Stimulated activated CD8-positive, alpha-beta memory T cell treated with anti-CD3 and anti-CD28 coated beads, Interleukin-15, amount 100 ng/mL, for 4 hours (primary cell): ENCODE measurements around the gene ANKRD34A.
"Not testable (repeated sequence)": the region's sequence is repeated elsewhere in the genome, so short reads cannot be mapped to it uniquely, and the experiment has no call there.

Source experiments
- DNase-seq, 2 donors: peaks; one replicate each; pipeline ENCODE4 v3.0.0-alpha.2; 2020; ENCODE audit warnings: low read depth in 2 of 2

The ANKRD34A gene

DNA sequence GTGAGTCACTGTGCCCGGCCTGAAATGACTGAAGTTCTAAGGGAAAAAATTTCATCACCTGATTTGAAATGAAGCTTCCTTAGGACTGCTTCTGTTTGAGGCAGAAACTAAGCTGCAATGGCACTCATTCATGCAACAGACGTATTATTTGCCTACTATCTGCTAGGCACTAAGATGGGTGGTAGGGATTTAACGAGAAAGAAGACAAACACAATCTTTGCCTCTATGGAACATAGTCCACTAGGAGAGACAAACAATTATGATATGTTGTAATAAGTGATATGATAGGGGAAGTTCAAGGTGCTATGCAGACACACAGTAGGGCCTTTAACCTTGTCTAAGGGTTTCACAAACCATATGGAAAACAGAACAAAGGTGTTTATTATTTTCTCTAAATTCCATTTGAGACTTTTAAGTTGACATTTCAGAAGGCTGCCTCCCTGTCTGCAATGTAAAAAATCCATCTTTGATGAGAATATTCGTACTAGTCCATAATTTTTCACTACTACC is 17.8 kb downstream of the ANKRD34A start:
- no peak for DNase-seq

GRCh38 chr1:145944532-145944931 is 19.8 kb downstream of the ANKRD34A start:
- no peak for DNase-seq

- DNase-seq, result no peak
These were observed 21.5 kb downstream of the ANKRD34A start for GRCh38 chr1:145942871-145943270.

DNA sequence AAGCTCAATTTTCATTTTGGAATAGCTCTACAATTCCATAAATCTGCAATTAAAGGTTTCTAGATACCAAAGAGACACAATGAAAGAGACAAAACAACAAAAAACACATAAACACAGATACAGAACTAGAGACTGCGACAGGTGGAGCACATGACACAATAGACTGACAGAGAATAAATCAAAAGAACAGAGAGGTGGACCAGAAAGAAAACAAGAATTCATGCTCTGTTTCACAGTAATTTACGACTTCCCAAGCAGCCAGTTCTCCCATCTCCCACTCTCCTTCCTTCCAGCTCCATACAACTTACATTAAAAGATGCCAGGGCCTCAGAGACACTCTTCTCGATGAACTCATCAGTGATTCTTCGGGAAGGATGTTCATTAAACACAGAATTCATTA is 22.0 kb downstream of the ANKRD34A start:
- no peak for DNase-seq

DNA sequence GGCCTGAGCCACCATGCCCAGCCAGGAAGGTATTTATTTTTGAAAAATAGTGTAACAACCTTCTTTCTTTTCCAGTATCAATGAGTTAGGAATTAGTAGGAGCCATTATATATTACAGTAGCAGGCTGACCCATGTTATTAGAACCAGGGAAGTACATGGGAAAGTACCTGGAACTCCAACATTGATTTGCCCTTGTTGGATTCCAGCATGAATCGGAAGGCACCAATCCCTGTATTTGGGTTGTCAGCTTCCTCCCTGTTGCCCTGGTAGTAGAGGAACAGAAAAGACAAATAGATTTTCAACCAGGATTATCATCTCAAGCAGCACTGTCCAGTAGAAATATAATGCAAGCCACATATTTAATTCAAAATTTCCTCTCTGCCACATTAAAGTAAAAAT is 26.9 kb downstream of the ANKRD34A start:
- no peak for DNase-seq

GRCh38 chr1:145936247-145936646 is 28.1 kb downstream of the ANKRD34A start:
- DNase-seq, result no peak

DNA sequence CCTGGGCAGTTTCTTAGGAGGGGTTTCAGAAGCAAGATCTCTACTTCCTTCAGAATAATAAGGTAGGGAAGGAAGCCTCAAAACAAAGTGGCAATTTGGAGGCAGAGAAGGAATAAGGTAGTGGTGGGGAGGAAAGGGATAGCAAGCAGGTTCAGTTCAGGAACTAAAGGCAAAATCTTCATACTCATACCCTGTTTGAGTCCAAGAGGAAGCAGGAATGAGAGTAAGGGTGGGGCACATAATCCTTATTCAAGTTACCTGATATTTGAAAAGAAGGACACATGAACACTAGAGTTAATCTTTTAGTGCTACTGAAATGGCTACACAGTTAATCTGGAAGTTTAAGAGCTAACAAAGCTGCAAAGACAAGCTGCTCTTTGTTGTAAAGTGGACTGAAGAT is 28.7 kb downstream of the ANKRD34A start:
- no peak for DNase-seq

- peak in 1 of 2 donors; percentile 12 for DNase-seq
These were observed 31.8 kb downstream of the ANKRD34A start for GRCh38 chr1:145932522-145933009.

GRCh38 chr1:145927916-145928643 is 36.3 kb downstream of the ANKRD34A start:
- no peak for DNase-seq

- peak; percentile 82 to 93 for DNase-seq
These were observed 37.1 kb downstream of the ANKRD34A start, which contains the start of gene RBM8A for GRCh38 chr1:145927063-145927886. TSS of gene RBM8A (minus strand) at chr1:145927484. CDS start at chr1:145927426, 58 bp downstream.

DNA sequence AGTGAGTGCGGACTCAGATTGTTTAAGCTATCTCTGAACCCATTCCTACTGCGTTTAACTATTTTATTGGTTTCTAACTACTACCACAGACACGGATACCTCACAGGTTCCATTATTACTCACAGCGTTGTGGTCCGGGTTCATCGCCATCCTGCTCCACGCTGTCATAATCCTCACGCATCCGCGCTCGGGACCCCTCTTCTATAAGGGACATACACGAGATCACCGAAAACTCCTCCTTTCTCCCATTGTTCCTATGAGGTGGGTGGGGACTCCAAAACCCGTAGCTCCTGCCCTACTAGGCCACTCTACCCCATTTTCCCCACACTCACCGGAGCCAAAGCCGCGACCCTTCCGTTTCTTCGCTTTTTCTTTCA is 37.7 kb downstream of the ANKRD34A start:
- DNase-seq, result peak in 1 of 2 donors; percentile 7

DNA sequence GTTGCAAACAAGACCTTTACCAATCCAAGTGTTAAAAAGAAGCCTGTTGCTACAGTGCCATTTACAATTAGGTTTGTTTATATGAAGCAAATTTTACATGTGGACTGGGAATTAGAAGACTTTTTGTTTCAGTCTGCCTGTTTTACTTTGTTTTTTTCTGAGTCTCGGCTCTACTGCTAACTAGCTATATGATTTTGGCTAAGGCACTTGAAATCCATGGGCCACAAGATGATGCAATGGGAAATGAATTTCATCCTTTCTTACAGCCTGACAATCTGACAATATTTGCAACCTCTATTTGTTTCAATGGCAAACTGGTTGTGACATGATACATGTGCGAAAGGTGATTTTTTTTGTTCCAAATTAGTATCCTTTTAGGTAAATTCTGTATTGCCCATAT is 42.1 kb downstream of the ANKRD34A start:
- no peak for DNase-seq

DNA sequence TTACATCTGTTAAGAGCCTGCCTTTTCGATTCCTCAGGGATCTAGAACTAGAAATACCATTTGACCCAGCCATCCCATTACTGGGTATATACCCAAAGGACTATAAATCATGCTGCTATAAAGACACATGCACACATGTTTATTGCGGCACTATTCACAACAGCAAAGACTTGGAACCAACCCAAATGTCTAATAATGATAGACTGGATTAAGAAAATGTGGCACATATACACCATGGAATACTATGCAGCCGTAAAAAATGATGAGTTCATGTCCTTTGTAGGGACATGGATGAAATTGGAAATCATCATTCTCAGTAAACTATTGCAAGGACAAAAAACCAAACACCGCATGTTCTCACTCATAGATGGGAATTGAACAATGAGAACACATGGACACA is 44.1 kb downstream of the ANKRD34A start:
- not testable (repeated sequence) for DNase-seq

DNA sequence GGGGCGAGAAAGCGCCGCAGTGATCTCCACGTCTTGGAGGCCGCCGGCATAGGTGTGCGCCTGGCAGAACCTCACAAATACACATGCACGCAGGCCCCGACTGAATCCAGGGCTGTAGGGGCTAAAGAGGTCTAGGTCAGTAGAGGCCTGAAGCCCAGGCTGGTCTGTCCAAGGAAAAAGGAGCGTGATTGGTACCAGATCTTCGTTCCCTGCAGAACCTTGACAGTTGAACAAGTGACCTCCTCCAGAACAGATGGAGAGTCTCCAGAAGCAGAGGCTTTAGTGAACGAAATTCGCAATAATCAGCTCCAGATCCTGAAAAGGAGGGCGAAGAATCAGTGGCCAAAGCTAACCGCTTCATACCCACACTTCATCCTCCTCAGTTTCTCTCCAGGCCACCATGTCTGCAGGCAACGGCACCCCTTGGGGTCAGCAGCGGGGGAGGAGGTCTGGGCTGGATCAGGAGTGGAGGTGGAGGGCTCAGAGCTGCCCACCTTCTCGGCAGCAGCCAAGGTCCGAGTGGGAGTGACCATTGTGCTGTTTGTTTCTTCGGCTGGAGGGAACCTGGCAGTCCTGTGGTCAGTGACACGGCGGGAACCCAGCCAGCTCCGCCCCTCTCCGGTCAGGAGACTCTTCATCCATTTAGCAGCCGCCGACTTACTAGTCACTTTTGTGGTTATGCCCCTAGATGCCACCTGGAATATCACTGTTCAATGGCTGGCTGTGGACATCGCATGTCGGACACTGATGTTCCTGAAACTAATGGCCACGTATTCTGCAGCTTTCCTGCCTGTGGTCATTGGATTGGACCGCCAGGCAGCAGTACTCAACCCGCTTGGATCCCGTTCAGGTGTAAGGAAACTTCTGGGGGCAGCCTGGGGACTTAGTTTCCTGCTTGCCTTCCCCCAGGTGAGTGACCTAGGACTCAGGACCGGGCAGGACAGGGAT is 45.1 kb downstream of the ANKRD34A start:
- no peak for DNase-seq

DNA sequence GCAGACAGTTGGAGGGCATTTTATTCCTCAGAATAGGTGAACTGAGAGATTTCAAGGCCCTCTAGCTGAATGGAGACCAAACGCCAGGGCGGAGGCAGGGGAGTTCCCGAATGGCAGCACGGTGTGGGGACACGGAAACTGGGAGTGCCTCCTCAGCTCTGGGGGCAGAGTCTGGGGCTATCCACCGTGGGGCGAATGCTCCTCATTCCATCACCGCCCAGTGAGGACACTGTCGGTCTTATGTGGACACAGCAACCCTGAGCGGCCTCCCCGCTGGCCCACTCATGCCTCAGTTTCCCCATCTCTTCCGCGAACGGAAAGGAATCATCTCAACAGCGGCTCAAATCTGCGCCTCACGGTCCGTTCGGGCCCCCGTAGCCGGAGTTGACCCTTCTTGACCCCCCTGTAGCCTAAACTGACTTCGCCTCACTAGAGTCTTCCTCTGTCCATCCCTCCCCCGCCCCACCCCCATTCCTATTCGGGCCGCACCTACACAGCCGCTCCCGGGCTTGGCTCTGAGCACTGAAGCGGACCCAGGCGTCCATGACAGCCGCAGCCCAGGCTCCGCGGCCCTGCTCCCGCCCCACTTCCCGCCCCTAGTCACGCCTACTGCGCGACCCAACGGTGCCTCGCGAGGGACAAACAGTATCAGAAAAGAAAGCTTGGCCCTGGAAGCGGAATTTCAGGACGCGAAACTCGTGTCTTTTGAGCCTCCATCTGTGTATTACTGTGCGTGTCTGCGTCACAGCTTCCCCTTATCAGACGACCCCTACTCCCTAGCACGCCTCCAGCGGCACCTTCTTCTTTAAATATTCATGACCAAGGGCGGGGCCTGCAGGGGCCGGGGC is 46.0 kb downstream of the ANKRD34A start, which contains the start of gene PEX11B:
PEX11B (minus strand) TSS at position 574 of the 848 bp plus-strand sequence; CDS start at position 545, 29 bp downstream.
- DNase-seq, result peak; percentile 81 to 84

GRCh38 chr1:145917595-145917994 is 46.8 kb downstream of the ANKRD34A start:
- no peak for DNase-seq

DNA sequence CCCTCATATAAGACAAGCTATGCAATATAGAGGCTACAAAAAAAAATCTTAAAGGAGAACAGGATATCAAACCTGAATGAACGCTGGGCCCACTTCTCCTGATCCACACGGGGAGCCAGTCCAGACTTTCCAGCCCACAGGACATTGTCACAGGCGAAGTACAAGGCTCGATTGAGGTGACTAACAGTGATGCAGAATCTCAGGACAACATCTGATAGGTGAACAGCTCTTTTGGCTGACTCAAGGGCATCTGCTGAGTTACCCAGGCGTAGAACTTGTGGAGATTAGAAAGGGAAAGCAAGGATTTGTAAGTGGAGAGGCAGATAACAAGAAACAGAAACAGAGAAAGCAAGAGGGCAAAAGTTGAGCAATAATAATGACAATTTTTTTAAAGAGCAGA is 47.6 kb downstream of the ANKRD34A start:
- no peak for DNase-seq

- no peak for DNase-seq
These were observed 52.2 kb downstream of the ANKRD34A start for GRCh38 chr1:145912128-145912641.
